Esophagus squamous epithelium (tissue), 4 donors: ENCODE measurements around the gene GAK.

ENCODE experiments used
- POLR2A ChIP-seq, 4 donors: fragments of 450-650 bp; IDR thresholded peaks; one replicate each; pipeline ENCODE4 v1.6.1; 2017; ENCODE audit warnings: antibody characterized with exemption in 4 of 4, mild to moderate bottlenecking in 4 of 4, moderate library complexity in 3 of 4
- TF ChIP-seq, protein P1 (sequence below), 6 experiments: fragments of 450-650 bp in 4 of 6; fragments of 200-600 bp in 2 of 6; sonication (generic) in 2 of 6; IDR thresholded peaks; one replicate each; pipeline ENCODE4 v1.5.1; 2016 to 2019; ENCODE audit warnings: antibody characterized with exemption in 6 of 6, mild to moderate bottlenecking in 4 of 6, moderate library complexity in 4 of 6

DNA sequence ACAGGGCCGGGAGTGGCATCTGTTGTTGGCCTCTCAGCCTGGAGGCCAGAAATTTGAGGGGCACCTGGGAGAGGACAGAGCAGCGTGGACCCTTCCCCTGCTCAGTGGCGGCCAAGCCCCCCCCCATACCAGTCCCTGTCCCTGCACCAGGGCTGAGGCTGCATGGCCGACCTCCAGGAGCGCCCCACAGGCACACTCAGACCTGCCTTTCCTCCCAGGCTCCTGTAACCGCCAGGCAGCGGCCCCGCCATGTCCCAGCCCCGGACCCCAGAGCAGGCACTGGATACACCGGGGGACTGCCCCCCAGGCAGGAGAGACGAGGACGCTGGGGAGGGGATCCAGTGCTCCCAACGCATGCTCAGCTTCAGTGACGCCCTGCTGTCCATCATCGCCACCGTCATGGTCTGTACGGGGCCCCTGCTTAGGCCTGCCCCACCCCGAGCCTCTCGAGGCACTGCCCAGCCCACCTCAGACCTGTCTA is 15.4 kb upstream of the GAK start:
- TF ChIP-seq, protein P1, sequence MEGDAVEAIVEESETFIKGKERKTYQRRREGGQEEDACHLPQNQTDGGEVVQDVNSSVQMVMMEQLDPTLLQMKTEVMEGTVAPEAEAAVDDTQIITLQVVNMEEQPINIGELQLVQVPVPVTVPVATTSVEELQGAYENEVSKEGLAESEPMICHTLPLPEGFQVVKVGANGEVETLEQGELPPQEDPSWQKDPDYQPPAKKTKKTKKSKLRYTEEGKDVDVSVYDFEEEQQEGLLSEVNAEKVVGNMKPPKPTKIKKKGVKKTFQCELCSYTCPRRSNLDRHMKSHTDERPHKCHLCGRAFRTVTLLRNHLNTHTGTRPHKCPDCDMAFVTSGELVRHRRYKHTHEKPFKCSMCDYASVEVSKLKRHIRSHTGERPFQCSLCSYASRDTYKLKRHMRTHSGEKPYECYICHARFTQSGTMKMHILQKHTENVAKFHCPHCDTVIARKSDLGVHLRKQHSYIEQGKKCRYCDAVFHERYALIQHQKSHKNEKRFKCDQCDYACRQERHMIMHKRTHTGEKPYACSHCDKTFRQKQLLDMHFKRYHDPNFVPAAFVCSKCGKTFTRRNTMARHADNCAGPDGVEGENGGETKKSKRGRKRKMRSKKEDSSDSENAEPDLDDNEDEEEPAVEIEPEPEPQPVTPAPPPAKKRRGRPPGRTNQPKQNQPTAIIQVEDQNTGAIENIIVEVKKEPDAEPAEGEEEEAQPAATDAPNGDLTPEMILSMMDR (IDR thresholded peaks at IDR 0.05), result no peak
- TF ChIP-seq POLR2A (IDR thresholded peaks at IDR 0.05), result no peak
